CD14-positive monocyte (primary cell): ENCODE results near the gene HIPK3. TPM values are rescaled to one million over a fixed set of nuclear protein-coding genes. Genes with fewer than 3 reads are reported as not detected.
"Not testable (repeated sequence)": the region's sequence is repeated elsewhere in the genome, so short reads cannot be mapped to it uniquely, and the experiment has no call there.

Experiments
- DNase-seq, 3 donors: peaks; one replicate each; pipeline ENCODE4 v3.0.0-alpha.2; 2011 to 2022
- H2AFZ ChIP-seq: 2 replicates; pipeline ENCODE4 v1.6.0; 2012; ENCODE audit warnings: mild to moderate bottlenecking, low read depth, low read length, inconsistent platforms; ENCODE audit not compliant: insufficient read depth, poor library complexity, severe bottlenecking
- H3K27ac ChIP-seq, 2 donors: 1 replicate in 1 of 2; 2 replicates in 1 of 2; pipeline ENCODE4 v1.5.1; 2012 to 2013; ENCODE audit warnings: low read length in 2 of 2, control low read depth in 1 of 2, inconsistent platforms in 1 of 2, low read depth in 1 of 2, mild to moderate bottlenecking in 1 of 2
- H3K27me3 ChIP-seq, 2 donors: one replicate each; pipeline versions ENCODE4 v1.6.0 to v1.6.1; 2011 to 2013; ENCODE audit warnings: low read length in 2 of 2; ENCODE audit not compliant: control insufficient read depth in 2 of 2, insufficient read depth in 2 of 2
- H3K36me3 ChIP-seq, 2 donors: replicated peaks in 1 of 2; 1 replicate in 1 of 2; 2 replicates in 1 of 2; pipeline versions ENCODE4 v1.5.1 to v1.6.1; 2012 to 2013; ENCODE audit warnings: low read length in 2 of 2, control low read depth in 1 of 2, inconsistent platforms in 1 of 2, mild to moderate bottlenecking in 1 of 2; ENCODE audit not compliant: insufficient read depth in 2 of 2, control insufficient read depth in 1 of 2
- H3K4me1 ChIP-seq, 2 donors: 1 replicate in 1 of 2; 2 replicates in 1 of 2; pipeline versions ENCODE4 v1.5.1 to v1.6.1; 2012 to 2013; ENCODE audit warnings: low read length in 2 of 2, control low read depth in 1 of 2, inconsistent platforms in 1 of 2, mild to moderate bottlenecking in 1 of 2, moderate library complexity in 1 of 2; ENCODE audit not compliant: insufficient read depth in 2 of 2, control insufficient read depth in 1 of 2
- H3K4me2 ChIP-seq: replicated peaks from 2 replicates; pipeline ENCODE3; 2012; ENCODE audit warnings: low read length, moderate library complexity, mild to moderate bottlenecking; ENCODE audit not compliant: poor library complexity, severe bottlenecking; ENCODE audit errors: extremely low read depth
- H3K4me3 ChIP-seq, 3 experiments: fragments of 200-600 bp in 1 of 3; sonication (generic) in 1 of 3; replicated peaks in 1 of 3; 1 replicate in 2 of 3; 2 replicates in 1 of 3; pipeline ENCODE4 v1.5.1; 2011 to 2013; ENCODE audit warnings: low read length in 3 of 3, mild to moderate bottlenecking in 3 of 3, control low read depth in 2 of 3, low read depth in 2 of 3, inconsistent platforms in 1 of 3, moderate library complexity in 1 of 3
- H3K79me2 ChIP-seq: 2 replicates; pipeline ENCODE4 v1.6.0; 2012; ENCODE audit warnings: mild to moderate bottlenecking, control low read depth, inconsistent platforms, low read length, moderate library complexity; ENCODE audit not compliant: insufficient read depth
- H3K9ac ChIP-seq: 2 replicates; pipeline ENCODE4 v1.6.0; 2017; ENCODE audit warnings: low read length, mild to moderate bottlenecking; ENCODE audit not compliant: insufficient read depth, poor library complexity, severe bottlenecking
- H3K9me3 ChIP-seq, 2 donors: replicated peaks in 1 of 2; 1 replicate in 1 of 2; 2 replicates in 1 of 2; pipeline versions ENCODE4 v1.5.1 to v1.6.1; 2012 to 2013; ENCODE audit warnings: low read length in 2 of 2, control low read depth in 1 of 2; ENCODE audit not compliant: control insufficient read depth in 1 of 2, insufficient read depth in 1 of 2
- H4K20me1 ChIP-seq: 2 replicates; pipeline ENCODE4 v1.6.0; 2012; ENCODE audit warnings: mild to moderate bottlenecking, low read length, control low read depth, moderate library complexity; ENCODE audit not compliant: insufficient read depth
- H3K27ac Mint-ChIP-seq, 7 donors: one replicate each; pipeline ENCODE4 v1.8.0; 2020; ENCODE audit warnings: mild to moderate bottlenecking in 7 of 7, mixed read lengths in 7 of 7, moderate library complexity in 6 of 7, inconsistent platforms in 2 of 7
- H3K27me3 Mint-ChIP-seq, 3 donors: one replicate each; pipeline ENCODE4 v1.8.0; 2021 to 2022; ENCODE audit warnings: low read depth in 3 of 3, mild to moderate bottlenecking in 3 of 3, mixed read lengths in 3 of 3, moderate library complexity in 3 of 3, inconsistent platforms in 1 of 3
- H3K36me3 Mint-ChIP-seq, 2 donors: one replicate each; pipeline ENCODE4 v1.8.0; 2020; ENCODE audit warnings: mixed read lengths in 2 of 2, inconsistent platforms in 1 of 2, mild to moderate bottlenecking in 1 of 2
- H3K4me1 Mint-ChIP-seq: one replicate; pipeline ENCODE4 v1.8.0; 2020; ENCODE audit warnings: mild to moderate bottlenecking, mixed read lengths
- H3K4me3 Mint-ChIP-seq, 2 donors: one replicate each; pipeline ENCODE4 v1.8.0; 2020; ENCODE audit warnings: mild to moderate bottlenecking in 2 of 2, mixed read lengths in 2 of 2, moderate library complexity in 1 of 2
- H3K9me3 Mint-ChIP-seq, 7 donors: one replicate each; pipeline ENCODE4 v1.8.0; 2020 to 2022; ENCODE audit warnings: mixed read lengths in 7 of 7, mild to moderate bottlenecking in 6 of 7, moderate library complexity in 6 of 7, inconsistent platforms in 2 of 7
- WGBS: methylation state at CpG from one replicate; pipeline ENCODE4 v1.1.5; 2013; ENCODE audit warnings: missing lambda C conversion rate; ENCODE audit not compliant: insufficient coverage; 5-methylcytosine and 5-hydroxymethylcytosine counted together
- intact Hi-C, 2 donors: fragments of 100-400 bp; cut with micrococcal nuclease; formaldehyde crosslinking; loops; one replicate each; pipeline versions ENCODE4 v1.15.0 to v1.15.1; 2023
- polyA plus RNA-seq, 3 donors: library from polyadenylated mRNA; depleted of rRNA in 1 of 3; unstranded in 2 of 3; stranded (reverse) in 1 of 3; fragments of 300-500 nt in 2 of 3; fragments of >200 nt in 1 of 3; fragmentation: Illumina TruSeq in 2 of 3; gene quantifications; 1 replicate in 2 of 3; 2 replicates in 1 of 3; pipeline ENCODE4 v1.2.3, GENCODE V29; 2012 to 2021
- TF ChIP-seq, protein P1 (sequence below): fragments of 200-600 bp; IDR thresholded peaks from one replicate; pipeline ENCODE4 v1.8.0; 2022; ENCODE audit warnings: antibody characterized with exemption, mild to moderate bottlenecking

The HIPK3 gene
- polyA plus RNA-seq, 3 donors = 62.0 to 68.6 (median 63.5) TPM

DNA sequence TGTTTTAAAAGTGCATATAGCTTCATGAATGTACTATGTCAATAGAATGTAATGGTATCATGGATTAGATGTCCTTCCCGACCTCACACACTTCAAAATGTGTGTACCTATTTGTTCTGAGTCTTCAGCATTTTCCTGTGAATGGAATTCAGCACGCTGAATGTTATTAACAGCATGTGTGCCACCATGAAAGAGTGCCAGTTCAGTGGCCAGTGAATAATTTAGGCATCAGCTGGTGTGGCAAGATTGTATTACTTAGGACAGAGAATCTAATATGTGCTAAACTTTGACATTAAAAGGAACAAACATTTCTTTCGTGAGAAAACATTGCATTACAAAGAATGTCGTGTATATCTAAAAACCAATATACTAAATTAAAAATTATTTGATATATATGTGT is 46.4 kb downstream of the HIPK3 start:
- Mint-ChIP-seq H3K36me3 (peaks cover 18 to 44% of the 10 kb centered on the region in 2 donors), H3K4me1 (peaks cover 9% of the 10 kb centered on the region), H3K9me3 (no peaks in the 10 kb centered on the region), H3K27me3 (no peaks in the 10 kb centered on the region), H3K4me3 (no peak overlapping the region), H3K27ac (no peak overlapping the region)
- intact Hi-C loops = no loop called here
- Histone ChIP-seq H3K9me3 (no peaks in the 10 kb centered on the region), H3K27me3 (no peaks in the 10 kb centered on the region), H4K20me1 (peaks cover 100% of the 10 kb centered on the region), H3K79me2 (peaks cover 100% of the 10 kb centered on the region), H3K4me1 (no peaks in the 10 kb centered on the region), H3K9ac (no peak overlapping the region), H3K36me3 (peaks cover 0 to 42% of the 10 kb centered on the region in 2 donors), H3K4me3 (no peak overlapping the region), H3K4me2 (no peak overlapping the region), H2AFZ (no peak overlapping the region), H3K27ac (no peak overlapping the region)
- TF ChIP-seq, protein P1, sequence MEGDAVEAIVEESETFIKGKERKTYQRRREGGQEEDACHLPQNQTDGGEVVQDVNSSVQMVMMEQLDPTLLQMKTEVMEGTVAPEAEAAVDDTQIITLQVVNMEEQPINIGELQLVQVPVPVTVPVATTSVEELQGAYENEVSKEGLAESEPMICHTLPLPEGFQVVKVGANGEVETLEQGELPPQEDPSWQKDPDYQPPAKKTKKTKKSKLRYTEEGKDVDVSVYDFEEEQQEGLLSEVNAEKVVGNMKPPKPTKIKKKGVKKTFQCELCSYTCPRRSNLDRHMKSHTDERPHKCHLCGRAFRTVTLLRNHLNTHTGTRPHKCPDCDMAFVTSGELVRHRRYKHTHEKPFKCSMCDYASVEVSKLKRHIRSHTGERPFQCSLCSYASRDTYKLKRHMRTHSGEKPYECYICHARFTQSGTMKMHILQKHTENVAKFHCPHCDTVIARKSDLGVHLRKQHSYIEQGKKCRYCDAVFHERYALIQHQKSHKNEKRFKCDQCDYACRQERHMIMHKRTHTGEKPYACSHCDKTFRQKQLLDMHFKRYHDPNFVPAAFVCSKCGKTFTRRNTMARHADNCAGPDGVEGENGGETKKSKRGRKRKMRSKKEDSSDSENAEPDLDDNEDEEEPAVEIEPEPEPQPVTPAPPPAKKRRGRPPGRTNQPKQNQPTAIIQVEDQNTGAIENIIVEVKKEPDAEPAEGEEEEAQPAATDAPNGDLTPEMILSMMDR = no peak
- WGBS = 83% methylated on average over 1 of the region's 4 CpGs
- DNase-seq = no peak

DNA sequence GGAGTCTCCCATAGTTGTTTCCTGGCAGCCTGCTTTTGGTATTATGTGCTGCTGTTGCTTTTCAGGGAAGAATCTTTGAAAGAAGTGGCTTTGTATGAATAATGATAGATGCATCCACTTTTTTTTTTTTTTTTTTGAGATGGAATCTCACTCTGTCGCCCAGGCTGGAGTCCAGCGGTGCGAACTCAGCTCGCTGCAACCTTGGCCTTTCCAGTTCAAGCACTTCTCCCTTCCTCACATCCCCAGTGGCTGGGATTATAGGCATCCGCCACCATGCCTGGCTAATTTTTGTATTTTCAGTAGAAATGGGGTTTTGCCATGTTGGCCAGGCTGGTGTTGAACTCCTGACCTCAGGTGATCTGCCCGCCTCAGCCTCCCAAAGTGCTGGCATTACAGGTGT is 49.6 kb downstream of the HIPK3 start:
- H3K4me1 Mint-ChIP-seq, H2AFZ ChIP-seq, H3K4me3 ChIP-seq, H3K4me1 ChIP-seq, H3K9me3 Mint-ChIP-seq, H3K27me3 Mint-ChIP-seq, DNase-seq, H3K4me2 ChIP-seq, H3K27me3 ChIP-seq, H3K4me3 Mint-ChIP-seq, H3K27ac ChIP-seq, H3K9ac ChIP-seq, H3K9me3 ChIP-seq, intact Hi-C loops: not testable (repeated sequence)
- H4K20me1 ChIP-seq = peaks cover 100% of the 10 kb centered on the region
- no CpG with 5 or more reads among the region's 6 CpGs for WGBS
- peaks cover 0 to 35% of the 10 kb centered on the region in 2 donors for H3K36me3 ChIP-seq
- Mint-ChIP-seq H3K27ac (peak overlapping the region in 1 of 7 donors; percentile 37), H3K36me3 (peaks cover 15 to 33% of the 10 kb centered on the region in 2 donors)
- H3K79me2 ChIP-seq = peaks cover 100% of the 10 kb centered on the region
